Neutrophil (primary cell): ENCODE results near the gene UBE2R2.
"Not testable (repeated sequence)": the region's sequence is repeated elsewhere in the genome, so short reads cannot be mapped to it uniquely, and the experiment has no call there.

Experiments used
- H3K27ac ChIP-seq: fragments of 200-600 bp; sonication (generic); 2 replicates; pipeline ENCODE4 v1.5.1; 2016; ENCODE audit warnings: mild to moderate bottlenecking, moderate library complexity
- H3K27me3 ChIP-seq: fragments of 200-600 bp; sonication (generic); 2 replicates; pipeline ENCODE4 v1.6.0; 2016; ENCODE audit warnings: mild to moderate bottlenecking
- H3K36me3 ChIP-seq: fragments of 200-600 bp; sonication (generic); 2 replicates; pipeline ENCODE4 v1.5.1; 2017
- H3K4me1 ChIP-seq, 2 experiments: fragments of 200-600 bp in 1 of 2; sonication (generic) in 1 of 2; 1 replicate in 1 of 2; 2 replicates in 1 of 2; pipeline versions ENCODE4 v1.5.1 to v1.6.1; 2013 to 2016; ENCODE audit warnings: low read depth in 1 of 2, low read length in 1 of 2, mild to moderate bottlenecking in 1 of 2, moderate library complexity in 1 of 2; ENCODE audit not compliant: control insufficient read depth in 1 of 2, insufficient read depth in 1 of 2
- H3K4me3 ChIP-seq, 2 experiments: fragments of 200-600 bp in 1 of 2; sonication (generic) in 1 of 2; 1 replicate in 1 of 2; 2 replicates in 1 of 2; pipeline ENCODE4 v1.5.1; 2013 to 2016; ENCODE audit warnings: low read depth in 1 of 2, low read length in 1 of 2, mild to moderate bottlenecking in 1 of 2, moderate library complexity in 1 of 2
- H3K9me3 ChIP-seq: fragments of 200-600 bp; sonication (generic); 2 replicates; pipeline ENCODE4 v1.5.1; 2016
- TF ChIP-seq, protein P1 (sequence below): fragments of 200-600 bp; sonication (generic); IDR thresholded peaks from 2 replicates; pipeline ENCODE4 v1.5.1; 2016; ENCODE audit warnings: antibody characterized with exemption

The UBE2R2 gene

DNA sequence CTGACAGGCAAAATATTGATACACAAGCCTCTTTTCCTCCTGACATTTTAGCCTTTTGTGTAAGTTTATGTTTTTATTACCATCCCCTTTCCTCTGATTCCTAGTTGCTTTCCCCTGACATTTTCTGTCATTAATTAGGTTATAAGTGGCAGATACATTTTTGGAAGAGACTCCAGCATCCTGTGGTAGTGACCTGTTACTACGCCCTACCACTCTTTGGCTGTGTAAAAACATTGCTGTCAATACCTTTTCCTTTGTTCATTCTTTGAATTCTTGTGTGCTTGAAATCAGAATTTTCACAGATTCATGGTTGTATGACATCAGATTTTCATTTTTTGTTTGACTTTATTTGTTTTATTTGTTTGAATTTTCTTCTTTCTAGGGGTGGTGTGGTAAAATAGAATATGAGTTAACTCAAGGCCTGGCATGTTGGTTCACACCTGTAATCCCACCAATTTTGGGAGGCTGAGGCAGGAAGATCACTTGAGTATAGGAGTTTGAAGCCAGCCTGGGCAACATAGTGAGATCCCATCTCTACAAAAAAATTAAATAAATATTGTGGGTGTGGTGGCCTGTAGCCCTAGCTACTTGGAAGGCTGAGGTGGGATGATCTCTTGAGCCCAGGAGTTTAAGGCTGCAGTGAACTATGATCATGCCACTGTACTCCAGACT lies 43.4 kb downstream of the UBE2R2 start:
- peaks cover 18 to 26% of the 10 kb centered on the region in 2 experiments for H3K4me1 ChIP-seq
- H3K9me3 ChIP-seq, result no peaks in the 10 kb centered on the region
- H3K27ac ChIP-seq, result peak overlapping the region; percentile 48
- no peaks in the 10 kb centered on the region for H3K27me3 ChIP-seq
- no peak overlapping the region for H3K4me3 ChIP-seq
- peaks cover 5% of the 10 kb centered on the region for H3K36me3 ChIP-seq
- TF ChIP-seq, protein P1, sequence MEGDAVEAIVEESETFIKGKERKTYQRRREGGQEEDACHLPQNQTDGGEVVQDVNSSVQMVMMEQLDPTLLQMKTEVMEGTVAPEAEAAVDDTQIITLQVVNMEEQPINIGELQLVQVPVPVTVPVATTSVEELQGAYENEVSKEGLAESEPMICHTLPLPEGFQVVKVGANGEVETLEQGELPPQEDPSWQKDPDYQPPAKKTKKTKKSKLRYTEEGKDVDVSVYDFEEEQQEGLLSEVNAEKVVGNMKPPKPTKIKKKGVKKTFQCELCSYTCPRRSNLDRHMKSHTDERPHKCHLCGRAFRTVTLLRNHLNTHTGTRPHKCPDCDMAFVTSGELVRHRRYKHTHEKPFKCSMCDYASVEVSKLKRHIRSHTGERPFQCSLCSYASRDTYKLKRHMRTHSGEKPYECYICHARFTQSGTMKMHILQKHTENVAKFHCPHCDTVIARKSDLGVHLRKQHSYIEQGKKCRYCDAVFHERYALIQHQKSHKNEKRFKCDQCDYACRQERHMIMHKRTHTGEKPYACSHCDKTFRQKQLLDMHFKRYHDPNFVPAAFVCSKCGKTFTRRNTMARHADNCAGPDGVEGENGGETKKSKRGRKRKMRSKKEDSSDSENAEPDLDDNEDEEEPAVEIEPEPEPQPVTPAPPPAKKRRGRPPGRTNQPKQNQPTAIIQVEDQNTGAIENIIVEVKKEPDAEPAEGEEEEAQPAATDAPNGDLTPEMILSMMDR, result no peak

- TF ChIP-seq, protein P1, result no peak
- Histone ChIP-seq H3K27ac (no peak overlapping the region), H3K9me3 (no peaks in the 10 kb centered on the region), H3K4me3 (no peak overlapping the region), H3K27me3 (no peaks in the 10 kb centered on the region), H3K36me3 (peaks cover 5% of the 10 kb centered on the region), H3K4me1 (peaks cover 18 to 26% of the 10 kb centered on the region in 2 experiments)
Observed at GRCh38 chr9:33861917-33862453, 45.0 kb downstream of the UBE2R2 start.

GRCh38 chr9:33863027-33863426 lies 46.1 kb downstream of the UBE2R2 start:
- H3K4me1 ChIP-seq, result peaks cover 20 to 25% of the 10 kb centered on the region in 2 experiments
- H3K4me3 ChIP-seq, H3K27ac ChIP-seq, H3K36me3 ChIP-seq, H3K9me3 ChIP-seq, H3K27me3 ChIP-seq: not testable (repeated sequence)

DNA sequence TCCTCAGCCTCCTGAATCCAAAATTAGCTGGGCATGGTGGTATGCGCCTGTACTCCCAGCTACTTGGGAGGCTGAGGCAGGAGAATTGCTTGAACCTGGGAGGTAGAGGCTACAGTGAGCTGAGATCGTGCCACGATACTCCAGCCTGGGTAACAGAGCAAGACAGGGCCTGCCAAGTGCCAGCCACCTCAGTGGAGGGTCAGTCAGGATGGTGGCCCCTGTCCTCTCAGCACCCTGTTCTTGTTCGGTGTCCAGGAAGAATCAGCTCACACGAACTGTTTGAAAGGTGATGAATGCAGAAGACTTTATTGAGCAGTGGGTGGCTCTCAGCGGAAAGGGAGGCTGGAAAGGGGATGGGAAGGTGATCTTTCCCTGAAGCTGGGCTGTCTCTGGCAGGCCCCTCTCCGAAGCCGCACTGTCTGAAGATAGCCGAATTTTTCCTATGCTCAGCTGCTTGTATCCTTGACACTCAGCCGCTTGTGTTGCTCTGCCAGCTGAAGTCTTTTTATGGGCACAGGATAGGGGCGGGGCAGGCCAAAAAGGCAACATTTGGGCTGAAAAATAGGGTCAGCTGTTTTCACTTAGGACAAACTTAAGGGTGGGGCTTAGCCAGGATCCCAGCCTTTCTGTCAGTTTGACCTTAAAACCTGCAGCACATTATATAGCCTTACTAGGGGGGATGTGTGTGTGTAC lies 50.9 kb downstream of the UBE2R2 start:
- no peak overlapping the region for H3K4me3 ChIP-seq
- TF ChIP-seq, protein P1, result no peak
- no peaks in the 10 kb centered on the region for H3K27me3 ChIP-seq
- peaks cover 5% of the 10 kb centered on the region for H3K36me3 ChIP-seq
- H3K9me3 ChIP-seq, result no peaks in the 10 kb centered on the region
- H3K27ac ChIP-seq, result peak overlapping the region; percentile 23
- peaks cover 7 to 9% of the 10 kb centered on the region in 2 experiments for H3K4me1 ChIP-seq

DNA sequence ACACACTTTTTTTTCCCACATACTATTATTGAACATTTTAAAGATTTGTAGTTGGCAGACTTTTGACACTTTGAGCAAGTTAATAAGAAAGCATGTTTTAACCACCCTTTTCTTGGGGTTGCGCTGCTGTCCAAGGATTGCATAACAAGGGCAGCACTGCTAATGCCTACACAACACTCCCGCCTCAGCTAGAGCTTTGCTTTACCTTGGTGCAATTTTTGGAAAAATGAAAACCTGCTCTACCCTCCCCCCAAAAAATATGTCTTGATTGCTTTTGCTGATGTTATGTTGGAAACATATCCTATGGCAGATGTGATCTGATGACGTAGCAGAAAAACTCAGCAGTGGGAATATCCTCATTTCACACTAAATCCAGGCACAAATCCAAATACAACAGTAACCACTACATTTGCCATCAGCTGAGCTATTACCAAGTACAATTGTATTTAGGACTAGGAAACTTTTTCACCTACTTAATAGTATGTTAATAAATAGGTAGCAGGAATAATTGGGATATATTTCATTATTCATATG lies 51.5 kb downstream of the UBE2R2 start:
- Histone ChIP-seq H3K9me3 (no peaks in the 10 kb centered on the region), H3K27ac (peak overlapping the region; percentile 23), H3K36me3 (peaks cover 5% of the 10 kb centered on the region), H3K27me3 (no peaks in the 10 kb centered on the region), H3K4me1 (peaks cover 7 to 9% of the 10 kb centered on the region in 2 experiments), H3K4me3 (no peak overlapping the region)
- TF ChIP-seq, protein P1, result no peak

DNA sequence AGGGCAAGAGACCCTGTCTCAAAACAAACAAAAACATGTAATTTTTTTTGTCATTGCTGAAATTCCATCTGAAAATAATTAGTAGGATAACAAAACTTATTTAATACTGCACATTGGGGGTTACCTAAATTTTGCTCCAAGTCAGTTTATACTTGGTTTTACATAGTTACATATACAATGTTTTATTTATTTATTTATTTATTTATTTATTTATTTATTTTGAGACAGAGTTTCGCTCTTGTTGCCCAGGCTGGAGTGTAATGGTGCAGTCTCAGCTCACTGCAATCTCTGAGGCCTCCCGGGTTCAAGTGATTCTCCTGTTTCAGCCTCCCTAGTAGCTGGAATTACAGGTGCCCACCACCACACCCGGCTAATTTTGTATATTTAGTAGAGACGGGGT lies 52.3 kb downstream of the UBE2R2 start:
- H3K4me1 ChIP-seq, H3K4me3 ChIP-seq, H3K27me3 ChIP-seq, H3K27ac ChIP-seq, H3K36me3 ChIP-seq, H3K9me3 ChIP-seq: not testable (repeated sequence)
